Tibial nerve (tissue), 3 donors: ENCODE measurements around the gene TGM1.

ENCODE experiments used
- POLR2A ChIP-seq, 2 donors: fragments of 450-650 bp; IDR thresholded peaks; one replicate each; pipeline ENCODE4 v1.6.1; 2017; ENCODE audit warnings: antibody characterized with exemption in 2 of 2, mild to moderate bottlenecking in 2 of 2, moderate library complexity in 2 of 2
- TF ChIP-seq, protein P1 (sequence below), 5 experiments: fragments of 200-600 bp in 3 of 5; fragments of 450-650 bp in 2 of 5; sonication (generic) in 3 of 5; IDR thresholded peaks; one replicate each; pipeline ENCODE4 v1.5.1; 2016 to 2019; ENCODE audit warnings: antibody characterized with exemption in 5 of 5, mild to moderate bottlenecking in 3 of 5, moderate library complexity in 2 of 5

DNA sequence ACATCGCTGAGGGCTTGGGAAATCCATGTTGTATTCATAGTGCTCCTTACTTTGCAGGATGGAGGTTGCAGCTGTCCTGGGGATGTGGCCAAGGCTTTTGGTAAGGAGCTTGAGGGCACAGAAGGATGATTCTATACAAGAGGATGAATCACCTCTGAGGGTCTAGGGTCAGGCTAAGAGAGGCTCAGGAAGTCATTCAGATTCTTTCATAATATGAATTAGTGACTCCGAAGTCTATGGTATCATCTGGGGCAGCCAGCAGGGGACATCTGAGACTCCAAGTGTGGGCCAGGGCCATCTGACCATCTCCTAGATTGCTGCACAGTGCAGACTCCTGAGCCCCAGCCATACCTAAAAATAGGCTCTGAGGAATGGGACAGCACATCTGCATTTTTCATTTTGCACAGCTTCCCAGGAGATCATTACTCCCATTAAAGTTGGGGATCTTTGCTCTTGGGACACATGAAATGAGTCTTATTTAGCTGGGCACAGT, 25.5 kb downstream of the TGM1 start:
- TF ChIP-seq, protein P1, sequence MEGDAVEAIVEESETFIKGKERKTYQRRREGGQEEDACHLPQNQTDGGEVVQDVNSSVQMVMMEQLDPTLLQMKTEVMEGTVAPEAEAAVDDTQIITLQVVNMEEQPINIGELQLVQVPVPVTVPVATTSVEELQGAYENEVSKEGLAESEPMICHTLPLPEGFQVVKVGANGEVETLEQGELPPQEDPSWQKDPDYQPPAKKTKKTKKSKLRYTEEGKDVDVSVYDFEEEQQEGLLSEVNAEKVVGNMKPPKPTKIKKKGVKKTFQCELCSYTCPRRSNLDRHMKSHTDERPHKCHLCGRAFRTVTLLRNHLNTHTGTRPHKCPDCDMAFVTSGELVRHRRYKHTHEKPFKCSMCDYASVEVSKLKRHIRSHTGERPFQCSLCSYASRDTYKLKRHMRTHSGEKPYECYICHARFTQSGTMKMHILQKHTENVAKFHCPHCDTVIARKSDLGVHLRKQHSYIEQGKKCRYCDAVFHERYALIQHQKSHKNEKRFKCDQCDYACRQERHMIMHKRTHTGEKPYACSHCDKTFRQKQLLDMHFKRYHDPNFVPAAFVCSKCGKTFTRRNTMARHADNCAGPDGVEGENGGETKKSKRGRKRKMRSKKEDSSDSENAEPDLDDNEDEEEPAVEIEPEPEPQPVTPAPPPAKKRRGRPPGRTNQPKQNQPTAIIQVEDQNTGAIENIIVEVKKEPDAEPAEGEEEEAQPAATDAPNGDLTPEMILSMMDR (IDR thresholded peaks at IDR 0.05) = no peak
- no peak for TF ChIP-seq POLR2A (IDR thresholded peaks at IDR 0.05)
